ENCODE results near the gene FERMT3.
"Not testable (repeated sequence)": the region's sequence is repeated elsewhere in the genome, so short reads cannot be mapped to it uniquely, and the experiment has no call there.

Gene FERMT3

DNA sequence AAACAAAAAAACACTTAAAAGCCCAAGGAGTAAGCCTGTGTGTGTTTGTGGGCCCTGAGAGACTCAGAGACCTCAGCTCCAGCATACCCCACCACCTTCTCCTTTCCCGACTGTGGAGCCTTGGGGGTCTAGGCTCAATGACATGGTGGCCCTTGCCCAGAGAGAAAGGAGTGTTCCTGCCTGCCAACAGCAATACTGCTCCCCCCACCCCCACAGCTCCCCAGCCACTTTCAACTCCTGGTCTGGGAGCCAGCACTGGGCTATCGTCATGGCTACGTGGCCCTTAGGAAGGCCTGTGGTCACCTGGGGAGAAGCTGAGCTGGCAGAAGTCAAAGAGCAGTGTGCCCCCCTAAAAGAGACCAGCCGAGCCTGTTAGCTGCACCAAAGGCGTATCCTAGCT is 37.6 kb downstream of the FERMT3 start:
- Histone ChIP-seq H3K9ac (ENCODE audit: low read depth in 1 of 2, low read length in 2 of 2) (no peak overlapping the region), H3K27ac (ENCODE audit: low read depth, low read length) (no peak overlapping the region), H3K27me3 (ENCODE audit: control insufficient read depth in 1 of 2, insufficient read depth in 2 of 2, low read length in 2 of 2) (no peaks in the 10 kb centered on the region), H3K9me3 (ENCODE audit: control insufficient read depth in 1 of 2, low read length in 2 of 2) (no peaks in the 10 kb centered on the region), H3K4me3 (ENCODE audit: low read depth in 1 of 2, low read length in 2 of 2) (no peak overlapping the region), H3K36me3 (ENCODE audit: control insufficient read depth in 1 of 2, insufficient read depth in 2 of 2, low read length in 2 of 2) (peaks cover 0 to 12% of the 10 kb centered on the region in 2 donors), H3K4me1 (ENCODE audit: control insufficient read depth in 1 of 2, insufficient read depth in 2 of 2, low read length in 2 of 2) (peaks cover 50 to 70% of the 10 kb centered on the region in 2 donors)

DNA sequence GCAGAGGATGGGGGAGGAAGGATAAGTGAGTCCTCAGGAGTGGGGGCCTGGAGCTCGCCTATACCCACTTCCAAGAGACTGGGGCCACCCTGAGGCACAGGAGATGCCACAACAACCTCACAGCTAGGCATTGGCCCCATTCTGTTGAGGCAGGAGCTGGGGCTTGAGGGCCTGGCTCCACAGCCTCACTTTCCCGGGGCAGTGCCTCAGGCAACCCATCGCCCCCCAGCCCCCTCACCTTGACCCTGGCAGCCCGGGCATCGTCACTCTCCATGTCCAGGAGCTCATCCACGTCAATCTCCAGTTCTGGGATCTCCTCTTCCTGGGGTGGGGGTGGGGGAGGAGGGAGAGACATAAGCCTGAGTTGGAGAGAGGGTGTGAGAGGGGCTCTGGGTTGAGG is 38.4 kb downstream of the FERMT3 start:
- H3K4me1 ChIP-seq (ENCODE audit: control insufficient read depth in 1 of 2, insufficient read depth in 2 of 2, low read length in 2 of 2), result peaks cover 52 to 72% of the 10 kb centered on the region in 2 donors
- peak overlapping the region; percentile 77 for H3K27ac ChIP-seq (ENCODE audit: low read depth, low read length)
- H3K9me3 ChIP-seq (ENCODE audit: control insufficient read depth in 1 of 2, low read length in 2 of 2), result no peaks in the 10 kb centered on the region
- H3K4me3 ChIP-seq (ENCODE audit: low read depth in 1 of 2, low read length in 2 of 2), result peak overlapping the region; percentile 94 to 95
- H3K27me3 ChIP-seq (ENCODE audit: control insufficient read depth in 1 of 2, insufficient read depth in 2 of 2, low read length in 2 of 2), result no peaks in the 10 kb centered on the region
- H3K36me3 ChIP-seq (ENCODE audit: control insufficient read depth in 1 of 2, insufficient read depth in 2 of 2, low read length in 2 of 2), result peaks cover 0 to 12% of the 10 kb centered on the region in 2 donors
- peak overlapping the region; percentile 91 to 95 for H3K9ac ChIP-seq (ENCODE audit: low read depth in 1 of 2, low read length in 2 of 2)

DNA sequence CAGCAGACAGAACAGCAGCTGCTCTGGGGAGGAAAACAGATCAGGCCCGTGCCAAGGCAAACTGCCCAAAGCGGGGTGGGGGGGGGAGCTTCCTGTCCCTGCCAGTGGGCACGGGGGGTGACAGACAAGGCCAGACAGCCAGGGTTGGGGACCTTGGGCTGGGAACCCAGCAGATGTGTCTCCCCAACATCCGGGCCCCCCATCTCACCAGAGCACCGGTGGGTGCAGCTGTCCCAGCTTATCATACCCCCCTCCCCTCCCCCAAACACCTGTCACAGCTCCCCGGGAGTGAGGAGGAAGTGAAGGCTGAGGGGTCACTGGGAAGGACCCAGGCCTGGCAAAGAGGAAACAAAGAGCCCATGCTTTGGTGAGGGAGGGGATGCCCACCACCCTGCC is 38.9 kb downstream of the FERMT3 start:
- peaks cover 51 to 71% of the 10 kb centered on the region in 2 donors for H3K4me1 ChIP-seq (ENCODE audit: control insufficient read depth in 1 of 2, insufficient read depth in 2 of 2, low read length in 2 of 2)
- peak overlapping the region; percentile 91 to 95 for H3K9ac ChIP-seq (ENCODE audit: low read depth in 1 of 2, low read length in 2 of 2)
- H3K4me3 ChIP-seq (ENCODE audit: low read depth in 1 of 2, low read length in 2 of 2), result peak overlapping the region; percentile 94 to 95

DNA sequence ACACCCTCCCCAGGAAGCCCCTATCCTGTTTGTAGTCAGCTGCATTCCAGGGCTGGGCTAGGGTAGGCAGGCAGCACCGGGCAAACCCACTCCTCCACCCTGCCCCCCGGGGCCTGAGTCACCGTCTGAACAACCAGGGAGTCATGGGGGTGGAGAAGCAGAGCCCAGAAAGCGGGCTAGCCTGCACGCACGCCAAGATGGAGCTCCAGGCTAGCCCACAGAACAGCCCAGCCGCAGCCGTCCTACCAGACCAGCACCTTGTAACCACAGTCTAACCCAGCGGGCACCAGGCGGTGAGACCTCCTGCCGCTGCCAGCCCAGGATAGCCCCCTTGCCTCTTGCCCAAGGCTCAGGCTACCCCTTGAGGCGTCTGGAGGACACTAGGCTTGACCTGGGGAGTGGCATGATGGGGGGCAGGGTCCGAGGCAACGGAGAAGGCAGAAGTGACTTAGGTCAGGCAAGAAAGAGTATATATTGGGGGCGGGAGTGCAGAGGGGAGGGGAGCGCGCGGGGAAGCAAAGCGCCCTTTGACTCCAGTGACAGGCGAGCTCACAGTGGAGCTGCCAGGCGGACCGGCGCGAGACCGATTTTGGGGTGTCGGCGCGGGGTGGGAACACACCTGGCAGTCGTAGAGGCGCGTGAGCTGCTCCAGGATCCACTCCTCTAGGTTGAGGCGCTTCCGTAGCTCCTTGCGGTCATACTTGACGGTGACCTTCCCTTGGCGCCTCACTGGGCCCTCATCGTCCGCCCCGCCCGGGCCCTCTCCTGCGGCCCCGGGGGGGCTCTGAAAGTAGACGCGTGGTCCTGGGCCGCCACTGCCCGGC is 39.5 kb downstream of the FERMT3 start:
- Histone ChIP-seq H3K9me3 (ENCODE audit: control insufficient read depth in 1 of 2, low read length in 2 of 2) (no peaks in the 10 kb centered on the region), H3K4me3 (ENCODE audit: low read depth in 1 of 2, low read length in 2 of 2) (peak overlapping the region; percentile 94 to 95), H3K4me1 (ENCODE audit: control insufficient read depth in 1 of 2, insufficient read depth in 2 of 2, low read length in 2 of 2) (peaks cover 56 to 74% of the 10 kb centered on the region in 2 donors), H3K27me3 (ENCODE audit: control insufficient read depth in 1 of 2, insufficient read depth in 2 of 2, low read length in 2 of 2) (no peaks in the 10 kb centered on the region), H3K9ac (ENCODE audit: low read depth in 1 of 2, low read length in 2 of 2) (peak overlapping the region; percentile 91 to 95), H3K36me3 (ENCODE audit: control insufficient read depth in 1 of 2, insufficient read depth in 2 of 2, low read length in 2 of 2) (peaks cover 0 to 12% of the 10 kb centered on the region in 2 donors), H3K27ac (ENCODE audit: low read depth, low read length) (peak overlapping the region; percentile 77)

More for the DNA sequence above, 38.9 kb downstream of the FERMT3 start:
- Histone ChIP-seq H3K36me3 (ENCODE audit: control insufficient read depth in 1 of 2, insufficient read depth in 2 of 2, low read length in 2 of 2) (peaks cover 0 to 12% of the 10 kb centered on the region in 2 donors), H3K27me3 (ENCODE audit: control insufficient read depth in 1 of 2, insufficient read depth in 2 of 2, low read length in 2 of 2) (no peaks in the 10 kb centered on the region), H3K27ac (ENCODE audit: low read depth, low read length) (peak overlapping the region; percentile 77), H3K9me3 (ENCODE audit: control insufficient read depth in 1 of 2, low read length in 2 of 2) (no peaks in the 10 kb centered on the region)

DNA sequence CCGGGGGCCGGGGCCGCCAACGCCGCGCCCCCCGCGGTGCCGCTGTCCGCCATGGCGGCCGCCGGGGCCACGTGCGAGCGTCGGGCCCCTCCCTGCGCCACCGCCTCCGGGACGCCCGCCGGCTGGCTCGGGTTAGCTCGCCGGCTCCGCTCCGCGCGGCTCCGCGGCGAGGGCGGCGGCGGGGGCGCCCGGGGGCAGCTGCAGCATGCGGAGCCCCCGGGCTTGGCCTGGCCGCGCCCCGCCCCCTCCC is 40.0 kb downstream of the FERMT3 start:
- H3K9ac ChIP-seq (ENCODE audit: low read depth in 1 of 2, low read length in 2 of 2); H3K27ac ChIP-seq (ENCODE audit: low read depth, low read length); H3K9me3 ChIP-seq (ENCODE audit: control insufficient read depth in 1 of 2, low read length in 2 of 2); H3K27me3 ChIP-seq (ENCODE audit: control insufficient read depth in 1 of 2, insufficient read depth in 2 of 2, low read length in 2 of 2); H3K4me3 ChIP-seq (ENCODE audit: low read depth in 1 of 2, low read length in 2 of 2): not testable (repeated sequence)
- Histone ChIP-seq H3K4me1 (ENCODE audit: control insufficient read depth in 1 of 2, insufficient read depth in 2 of 2, low read length in 2 of 2) (peaks cover 56 to 74% of the 10 kb centered on the region in 2 donors), H3K36me3 (ENCODE audit: control insufficient read depth in 1 of 2, insufficient read depth in 2 of 2, low read length in 2 of 2) (peaks cover 0 to 12% of the 10 kb centered on the region in 2 donors)

DNA sequence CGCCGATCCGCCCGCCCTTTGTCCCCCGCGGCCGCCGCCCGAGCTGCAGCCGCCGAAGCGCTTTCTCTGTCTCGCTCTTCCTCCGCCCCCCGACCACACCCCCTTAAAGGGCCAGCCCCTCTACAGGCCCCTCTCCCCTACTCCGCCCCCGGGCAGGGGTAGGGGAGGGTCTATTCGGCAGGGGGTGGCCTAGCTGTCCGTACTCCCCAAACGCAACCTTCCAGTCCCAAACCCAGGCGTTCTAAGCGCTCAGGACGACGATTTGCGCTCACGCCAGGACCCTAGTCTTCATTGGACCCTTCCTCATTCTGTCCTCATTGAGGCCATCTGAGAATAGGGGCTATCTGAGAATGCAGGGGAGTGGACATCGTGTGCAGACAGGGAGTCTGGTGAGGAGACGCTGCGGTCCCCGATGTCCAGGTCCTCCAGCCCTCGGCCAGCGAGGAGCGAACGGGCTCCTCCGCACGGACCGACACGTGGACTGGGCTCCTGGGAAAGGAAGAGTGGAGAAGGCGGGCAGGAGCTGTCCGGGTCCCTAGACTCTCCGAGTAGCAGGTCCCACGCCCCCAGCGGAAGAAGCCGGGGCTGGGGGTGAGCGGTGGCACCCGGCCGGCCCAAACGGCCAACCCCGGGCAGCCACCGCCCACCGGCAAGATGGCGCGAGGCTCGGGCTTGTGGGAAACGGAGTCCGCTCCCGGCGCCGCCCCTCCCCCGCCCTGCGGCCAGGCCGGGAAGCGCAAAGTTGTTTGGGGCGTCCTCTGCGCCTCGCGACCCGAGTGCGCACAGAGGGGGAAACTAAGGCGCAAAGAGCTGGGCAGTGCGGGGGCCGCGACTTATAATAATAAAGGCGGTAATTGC is 40.6 kb downstream of the FERMT3 start, which contains the start of gene PPP1R14B:
TSS of gene PPP1R14B (minus strand) at position 73 of the 858 bp plus-strand sequence. CDS start 270 bp downstream, outside the sequence.
- H3K4me1 ChIP-seq (ENCODE audit: control insufficient read depth in 1 of 2, insufficient read depth in 2 of 2, low read length in 2 of 2), result peaks cover 56 to 76% of the 10 kb centered on the region in 2 donors

DNA sequence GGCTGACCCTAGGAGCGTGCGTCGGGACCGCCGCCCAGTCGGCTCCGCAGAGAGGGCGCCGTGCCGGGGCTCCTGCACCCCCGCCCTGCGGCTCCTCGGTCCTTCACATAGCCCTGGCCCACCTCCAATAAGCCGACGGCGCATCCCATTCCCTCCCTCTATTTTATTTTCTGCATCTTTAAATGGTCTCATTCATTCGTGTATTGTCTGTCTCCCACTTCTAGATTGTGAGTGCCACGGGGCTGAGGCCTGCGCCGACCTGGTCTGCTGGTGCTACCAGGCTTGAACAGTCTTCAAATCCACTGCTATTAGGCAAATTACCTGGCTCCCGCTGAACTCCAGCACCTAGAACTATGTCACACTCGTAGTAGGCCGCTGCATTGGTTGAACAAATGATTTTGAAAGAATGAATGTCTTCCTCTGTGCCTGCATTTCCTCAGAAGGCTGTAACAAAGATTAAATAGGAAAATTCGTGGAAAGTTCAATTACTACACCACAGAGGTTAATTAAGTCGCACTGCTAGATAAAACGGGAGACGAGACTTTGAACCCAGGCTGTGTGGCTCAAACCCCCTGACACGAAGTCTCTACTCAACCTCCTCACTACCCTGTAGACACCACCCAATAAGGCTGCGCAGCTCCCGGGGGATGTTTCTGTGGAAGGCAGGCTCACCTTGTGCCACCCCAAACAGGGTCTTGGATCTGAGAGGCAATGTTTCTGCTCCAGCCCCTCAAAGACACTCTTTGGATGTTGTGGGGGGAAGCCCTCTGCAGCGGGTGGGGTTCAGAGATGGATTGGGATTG is 41.4 kb downstream of the FERMT3 start:
- H3K9ac ChIP-seq (ENCODE audit: low read depth in 1 of 2, low read length in 2 of 2), result peak overlapping the region; percentile 67 to 92
- H3K4me3 ChIP-seq (ENCODE audit: low read depth in 1 of 2, low read length in 2 of 2), result peak overlapping the region; percentile 95 to 100
- H3K27ac ChIP-seq (ENCODE audit: low read depth, low read length), result peak overlapping the region; percentile 30
- H3K36me3 ChIP-seq (ENCODE audit: control insufficient read depth in 1 of 2, insufficient read depth in 2 of 2, low read length in 2 of 2), result peaks cover 0 to 12% of the 10 kb centered on the region in 2 donors
- H3K27me3 ChIP-seq (ENCODE audit: control insufficient read depth in 1 of 2, insufficient read depth in 2 of 2, low read length in 2 of 2), result no peaks in the 10 kb centered on the region
- H3K4me1 ChIP-seq (ENCODE audit: control insufficient read depth in 1 of 2, insufficient read depth in 2 of 2, low read length in 2 of 2), result peaks cover 52 to 74% of the 10 kb centered on the region in 2 donors
- H3K9me3 ChIP-seq (ENCODE audit: control insufficient read depth in 1 of 2, low read length in 2 of 2), result no peaks in the 10 kb centered on the region

More for the DNA sequence above, 40.6 kb downstream of the FERMT3 start, which contains the start of gene PPP1R14B:
- H3K4me3 ChIP-seq (ENCODE audit: low read depth in 1 of 2, low read length in 2 of 2), result peak within 1 kb of the TSS; percentile 95 to 100
- H3K36me3 ChIP-seq (ENCODE audit: control insufficient read depth in 1 of 2, insufficient read depth in 2 of 2, low read length in 2 of 2), result peaks cover 0 to 12% of the 10 kb centered on the region in 2 donors
- peak within 1 kb of the TSS; percentile 94 for H3K27ac ChIP-seq (ENCODE audit: low read depth, low read length)
- H3K9me3 ChIP-seq (ENCODE audit: control insufficient read depth in 1 of 2, low read length in 2 of 2), result no peaks in the 10 kb centered on the region
- no peaks in the 10 kb centered on the region for H3K27me3 ChIP-seq (ENCODE audit: control insufficient read depth in 1 of 2, insufficient read depth in 2 of 2, low read length in 2 of 2)
- H3K9ac ChIP-seq (ENCODE audit: low read depth in 1 of 2, low read length in 2 of 2), result peak within 1 kb of the TSS; percentile 92 to 95

DNA sequence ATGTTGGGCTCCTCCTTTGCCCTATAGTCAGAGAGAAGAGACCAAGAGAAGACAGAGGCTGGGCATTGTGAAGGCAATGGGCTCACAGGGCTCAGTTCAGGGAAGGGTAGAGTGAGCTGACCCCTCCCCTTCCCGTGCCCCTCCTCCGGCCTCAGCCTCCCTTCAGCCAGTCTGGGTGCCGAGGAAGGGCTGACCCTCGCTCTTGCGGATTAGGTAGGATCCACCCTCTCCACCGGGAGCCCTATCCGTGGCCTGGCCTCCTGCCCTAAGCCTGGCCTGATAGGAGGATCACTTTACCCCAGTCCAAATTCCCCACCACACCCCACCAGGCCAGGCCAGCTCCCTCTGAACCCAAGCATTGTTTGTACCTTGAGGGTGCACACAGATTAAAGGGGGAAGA is 42.1 kb downstream of the FERMT3 start:
- H3K4me1 ChIP-seq (ENCODE audit: control insufficient read depth in 1 of 2, insufficient read depth in 2 of 2, low read length in 2 of 2), result peaks cover 52 to 74% of the 10 kb centered on the region in 2 donors

DNA sequence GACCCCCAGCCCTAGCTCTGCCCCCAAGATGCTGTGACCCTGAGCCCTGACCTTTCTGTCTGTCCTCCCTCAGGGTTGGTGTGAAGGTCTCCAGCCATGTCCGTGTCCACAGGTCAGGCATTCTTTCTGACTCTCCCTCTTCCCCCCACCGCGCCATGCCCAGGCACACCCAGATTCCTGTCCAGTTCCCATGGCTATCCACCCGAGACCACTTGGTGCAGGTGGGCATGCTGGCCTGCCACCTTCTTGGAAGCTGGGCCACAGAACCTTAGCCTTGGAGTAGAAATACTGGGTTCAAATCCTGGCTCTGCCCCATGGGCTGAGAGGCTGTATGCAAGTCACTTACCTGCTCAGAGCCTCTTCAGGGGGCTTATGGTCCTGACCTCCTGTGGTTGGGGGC is 42.5 kb downstream of the FERMT3 start:
- Histone ChIP-seq H3K9me3 (ENCODE audit: control insufficient read depth in 1 of 2, low read length in 2 of 2) (no peaks in the 10 kb centered on the region), H3K4me1 (ENCODE audit: control insufficient read depth in 1 of 2, insufficient read depth in 2 of 2, low read length in 2 of 2) (peaks cover 54 to 74% of the 10 kb centered on the region in 2 donors), H3K4me3 (ENCODE audit: low read depth in 1 of 2, low read length in 2 of 2) (no peak overlapping the region), H3K9ac (ENCODE audit: low read depth in 1 of 2, low read length in 2 of 2) (peak overlapping the region in 1 of 2 donors; percentile 25), H3K27me3 (ENCODE audit: control insufficient read depth in 1 of 2, insufficient read depth in 2 of 2, low read length in 2 of 2) (no peaks in the 10 kb centered on the region), H3K27ac (ENCODE audit: low read depth, low read length) (no peak overlapping the region), H3K36me3 (ENCODE audit: control insufficient read depth in 1 of 2, insufficient read depth in 2 of 2, low read length in 2 of 2) (peaks cover 0 to 4% of the 10 kb centered on the region in 2 donors)

More for the DNA sequence above, 42.1 kb downstream of the FERMT3 start:
- H3K27ac ChIP-seq (ENCODE audit: low read depth, low read length), result no peak overlapping the region
- no peaks in the 10 kb centered on the region for H3K9me3 ChIP-seq (ENCODE audit: control insufficient read depth in 1 of 2, low read length in 2 of 2)
- H3K27me3 ChIP-seq (ENCODE audit: control insufficient read depth in 1 of 2, insufficient read depth in 2 of 2, low read length in 2 of 2), result no peaks in the 10 kb centered on the region
- H3K4me3 ChIP-seq (ENCODE audit: low read depth in 1 of 2, low read length in 2 of 2), result peak overlapping the region in 1 of 2 donors; percentile 100
- H3K9ac ChIP-seq (ENCODE audit: low read depth in 1 of 2, low read length in 2 of 2), result peak overlapping the region; percentile 38 to 92
- H3K36me3 ChIP-seq (ENCODE audit: control insufficient read depth in 1 of 2, insufficient read depth in 2 of 2, low read length in 2 of 2), result peaks cover 0 to 7% of the 10 kb centered on the region in 2 donors
